Adipocyte (in vitro differentiated cells): ENCODE results near the gene RALB.
"Not testable (repeated sequence)": the region's sequence is repeated elsewhere in the genome, so short reads cannot be mapped to it uniquely, and the experiment has no call there.

Source experiments
- DNase-seq: peaks from one replicate; pipeline ENCODE4 v3.0.0-alpha.2; 2015; ENCODE audit warnings: low read depth
- H3K27me3 ChIP-seq: replicated peaks from 2 replicates; pipeline ENCODE4 v1.7.0; 2013; ENCODE audit warnings: mild to moderate bottlenecking, low read length, moderate library complexity; ENCODE audit not compliant: control insufficient read depth, insufficient read depth
- H3K36me3 ChIP-seq: 2 replicates; pipeline ENCODE4 v1.7.0; 2013; ENCODE audit warnings: low read length, mild to moderate bottlenecking, moderate library complexity; ENCODE audit not compliant: control insufficient read depth, insufficient read depth, severe bottlenecking
- H3K4me1 ChIP-seq: 2 replicates; pipeline ENCODE4 v1.7.0; 2013; ENCODE audit warnings: mild to moderate bottlenecking, low read length, moderate library complexity; ENCODE audit not compliant: control insufficient read depth, insufficient read depth
- H3K4me3 ChIP-seq: 2 replicates; pipeline ENCODE4 v1.7.0; 2013; ENCODE audit warnings: mild to moderate bottlenecking, low read length, moderate library complexity
- H3K9ac ChIP-seq: 2 replicates; pipeline ENCODE4 v1.7.0; 2013; ENCODE audit warnings: mild to moderate bottlenecking, low read length, moderate library complexity
- H3K9me3 ChIP-seq: 2 replicates; pipeline ENCODE4 v1.7.0; 2013; ENCODE audit warnings: mild to moderate bottlenecking, low read length, moderate library complexity; ENCODE audit not compliant: control insufficient read depth

RALB gene

GRCh38 chr2:120258196-120258595, 5.5 kb downstream of the RALB start:
- Histone ChIP-seq H3K27me3 (no peaks in the 10 kb centered on the region), H3K9me3 (no peaks in the 10 kb centered on the region), H3K4me1 (peaks cover 20% of the 10 kb centered on the region), H3K36me3 (no peaks in the 10 kb centered on the region), H3K9ac (no peak overlapping the region), H3K4me3 (no peak overlapping the region)
- DNase-seq, result no peak

DNA sequence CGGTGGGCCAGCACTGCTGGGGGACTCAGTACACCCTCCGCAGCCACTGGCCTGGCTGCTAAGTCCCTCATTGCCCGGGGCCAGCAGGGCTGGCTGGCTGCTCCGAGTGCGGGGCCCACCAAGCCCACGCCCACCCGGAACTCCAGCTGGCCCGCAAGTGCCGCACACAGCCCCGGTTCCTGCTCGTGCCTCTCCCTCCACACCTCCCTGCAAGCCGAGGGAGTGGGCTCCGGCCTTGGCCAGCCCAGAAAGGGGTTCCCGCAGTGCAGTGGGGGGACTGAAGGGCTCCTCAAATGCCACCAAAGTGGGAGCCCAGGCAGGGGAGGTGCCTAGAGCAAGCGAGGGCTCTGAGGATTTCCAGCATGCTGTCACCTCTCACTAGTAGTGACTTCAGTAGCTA, 7.3 kb downstream of the RALB start:
- not testable (repeated sequence) for H3K4me1 ChIP-seq, H3K9ac ChIP-seq, DNase-seq, H3K36me3 ChIP-seq, H3K27me3 ChIP-seq, H3K9me3 ChIP-seq, H3K4me3 ChIP-seq

- no peaks in the 10 kb centered on the region for H3K36me3 ChIP-seq
- H3K4me3 ChIP-seq, result no peak overlapping the region
- H3K4me1 ChIP-seq, result peaks cover 10% of the 10 kb centered on the region
- H3K9me3 ChIP-seq, result no peaks in the 10 kb centered on the region
- DNase-seq, result no peak
- H3K9ac ChIP-seq, result no peak overlapping the region
- no peaks in the 10 kb centered on the region for H3K27me3 ChIP-seq
These were observed 8.1 kb downstream of the RALB start for GRCh38 chr2:120260736-120261135.

GRCh38 chr2:120261387-120262006, 8.8 kb downstream of the RALB start:
- Histone ChIP-seq H3K4me3 (no peak overlapping the region), H3K4me1 (peaks cover 10% of the 10 kb centered on the region), H3K36me3 (no peaks in the 10 kb centered on the region), H3K27me3 (no peaks in the 10 kb centered on the region), H3K9me3 (no peaks in the 10 kb centered on the region), H3K9ac (no peak overlapping the region)
- DNase-seq, result no peak

DNA sequence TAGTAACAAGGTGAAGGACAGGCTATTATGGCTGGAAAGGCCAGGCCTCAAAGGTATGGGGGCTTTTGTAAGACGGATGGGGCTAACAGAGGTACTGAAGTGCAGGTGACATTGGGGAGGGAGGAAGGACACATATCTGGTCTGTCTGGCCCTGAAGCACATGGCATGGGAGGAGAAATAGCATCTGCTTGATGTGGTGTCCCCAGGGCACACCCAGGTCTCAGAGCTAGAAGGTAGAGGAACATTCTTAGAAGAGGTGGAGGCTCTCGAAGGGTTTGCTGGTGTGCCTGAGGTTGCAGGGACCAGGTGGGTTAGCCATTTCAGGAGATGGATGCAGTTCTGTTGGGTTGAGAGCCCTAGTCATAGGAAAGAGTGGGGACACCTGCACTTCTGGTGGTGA, 9.5 kb downstream of the RALB start:
- no peaks in the 10 kb centered on the region for H3K36me3 ChIP-seq

GRCh38 chr2:120262761-120263428, 10.2 kb downstream of the RALB start:
- Histone ChIP-seq H3K27me3 (no peaks in the 10 kb centered on the region), H3K9ac (no peak overlapping the region), H3K4me1 (peaks cover 6% of the 10 kb centered on the region), H3K36me3 (no peaks in the 10 kb centered on the region), H3K4me3 (no peak overlapping the region), H3K9me3 (no peaks in the 10 kb centered on the region)
- DNase-seq, result peak; percentile 73

More for the DNA sequence above, 9.5 kb downstream of the RALB start:
- no peaks in the 10 kb centered on the region for H3K27me3 ChIP-seq
- H3K4me3 ChIP-seq, result no peak overlapping the region
- no peaks in the 10 kb centered on the region for H3K9me3 ChIP-seq
- DNase-seq, result no peak
- no peak overlapping the region for H3K9ac ChIP-seq
- H3K4me1 ChIP-seq, result peaks cover 9% of the 10 kb centered on the region

DNA sequence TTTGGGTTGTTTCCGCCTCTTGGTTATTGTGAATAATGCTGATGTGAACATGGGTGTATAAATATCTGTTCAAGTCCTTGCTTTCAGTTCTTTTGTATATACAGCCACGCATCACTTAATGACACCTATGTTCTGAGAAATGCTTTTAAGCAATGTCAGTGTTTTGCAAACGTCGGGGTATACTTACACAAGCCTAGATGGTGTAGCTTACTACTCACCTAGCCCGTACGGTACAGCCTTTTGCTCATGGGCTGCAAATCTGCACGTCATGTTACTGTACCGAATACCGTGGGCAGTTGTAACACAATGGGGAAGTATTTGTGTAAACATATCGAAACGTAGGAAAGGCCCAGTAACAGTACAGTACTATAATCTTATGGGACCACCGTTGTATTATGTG, 12.4 kb downstream of the RALB start:
- no peak for DNase-seq
- Histone ChIP-seq H3K27me3 (no peaks in the 10 kb centered on the region), H3K36me3 (no peaks in the 10 kb centered on the region)

GRCh38 chr2:120267348-120267747, 14.7 kb downstream of the RALB start:
- Histone ChIP-seq H3K4me1 (peaks cover 6% of the 10 kb centered on the region), H3K36me3 (no peaks in the 10 kb centered on the region), H3K27me3 (no peaks in the 10 kb centered on the region), H3K9me3 (no peaks in the 10 kb centered on the region), H3K4me3 (no peak overlapping the region), H3K9ac (no peak overlapping the region)
- DNase-seq, result no peak

More for the DNA sequence above, 12.4 kb downstream of the RALB start:
- no peak overlapping the region for H3K4me3 ChIP-seq
- H3K9me3 ChIP-seq, result no peaks in the 10 kb centered on the region
- H3K9ac ChIP-seq, result no peak overlapping the region
- H3K4me1 ChIP-seq, result peaks cover 6% of the 10 kb centered on the region

- no peaks in the 10 kb centered on the region for H3K27me3 ChIP-seq
- DNase-seq, result no peak
- no peaks in the 10 kb centered on the region for H3K4me1 ChIP-seq
- H3K36me3 ChIP-seq, result no peaks in the 10 kb centered on the region
- no peak overlapping the region for H3K4me3 ChIP-seq
- no peaks in the 10 kb centered on the region for H3K9me3 ChIP-seq
- H3K9ac ChIP-seq, result no peak overlapping the region
These were observed 16.6 kb downstream of the RALB start for GRCh38 chr2:120269076-120269744.

GRCh38 chr2:120269816-120270215, 17.2 kb downstream of the RALB start:
- DNase-seq, result no peak
- no peaks in the 10 kb centered on the region for H3K9me3 ChIP-seq
- H3K4me1 ChIP-seq, result no peaks in the 10 kb centered on the region

GRCh38 chr2:120271711-120272379, 19.2 kb downstream of the RALB start:
- no peaks in the 10 kb centered on the region for H3K4me1 ChIP-seq

More at GRCh38 chr2:120269816-120270215, 17.2 kb downstream of the RALB start:
- H3K9ac ChIP-seq, result no peak overlapping the region
- no peaks in the 10 kb centered on the region for H3K27me3 ChIP-seq
- no peaks in the 10 kb centered on the region for H3K36me3 ChIP-seq
- no peak overlapping the region for H3K4me3 ChIP-seq

More at GRCh38 chr2:120271711-120272379, 19.2 kb downstream of the RALB start:
- Histone ChIP-seq H3K9ac (no peak overlapping the region), H3K36me3 (no peaks in the 10 kb centered on the region), H3K4me3 (no peak overlapping the region), H3K27me3 (no peaks in the 10 kb centered on the region), H3K9me3 (no peaks in the 10 kb centered on the region)
- DNase-seq, result no peak
